Smooth muscle cell (in vitro differentiated cells): ENCODE measurements around the gene MYL12B. TPM values are rescaled to one million over a fixed set of nuclear protein-coding genes. Genes with fewer than 3 reads are reported as not detected.
A peak's percentile ranks its signal among the peaks of the same experiment; 100 is the strongest.

Experiments
- DNase-seq: peaks from one replicate; lab custom pipeline; 2025; ENCODE audit not compliant: unreplicated experiment; lab: John Stamatoyannopoulos, UW
- H2AFZ ChIP-seq: fragments of 200-600 bp; sonication (generic); 2 replicates; pipeline ENCODE4 v1.6.0; 2016; ENCODE audit warnings: antibody characterized with exemption, low read depth, mild to moderate bottlenecking
- H3F3A ChIP-seq: fragments of 200-600 bp; sonication (generic); 2 replicates; pipeline ENCODE4 v1.6.0; 2017; ENCODE audit warnings: antibody characterized with exemption, low read depth
- H3K27ac ChIP-seq: fragments of 200-600 bp; sonication (generic); 2 replicates; pipeline ENCODE4 v1.5.1; 2016; ENCODE audit warnings: low read depth, mild to moderate bottlenecking
- H3K27me3 ChIP-seq: fragments of 200-600 bp; sonication (generic); 2 replicates; pipeline ENCODE4 v1.6.1; 2016; ENCODE audit warnings: low read depth, mild to moderate bottlenecking
- H3K36me3 ChIP-seq: fragments of 200-600 bp; sonication (generic); 2 replicates; pipeline ENCODE4 v1.5.1; 2016; ENCODE audit warnings: low read depth
- H3K4me1 ChIP-seq: fragments of 200-600 bp; sonication (generic); 2 replicates; pipeline ENCODE4 v1.5.1; 2016; ENCODE audit warnings: low read depth
- H3K4me2 ChIP-seq: fragments of 200-600 bp; sonication (generic); 2 replicates; pipeline ENCODE4 v1.6.0; 2016; ENCODE audit warnings: mild to moderate bottlenecking
- H3K4me3 ChIP-seq: fragments of 200-600 bp; sonication (generic); 2 replicates; pipeline ENCODE4 v1.5.1; 2016; ENCODE audit warnings: mild to moderate bottlenecking
- H3K79me2 ChIP-seq: fragments of 200-600 bp; sonication (generic); 2 replicates; pipeline ENCODE4 v1.6.0; 2016; ENCODE audit warnings: low read depth, mild to moderate bottlenecking
- H3K9ac ChIP-seq: fragments of 200-600 bp; sonication (generic); 2 replicates; pipeline ENCODE4 v1.6.0; 2016; ENCODE audit warnings: low read depth
- H3K9me3 ChIP-seq: fragments of 200-600 bp; sonication (generic); replicated peaks from 2 replicates; pipeline ENCODE4 v1.5.1; 2016; ENCODE audit warnings: low read depth
- H4K20me1 ChIP-seq: fragments of 200-600 bp; sonication (generic); 2 replicates; pipeline ENCODE4 v1.6.0; 2016; ENCODE audit warnings: low read depth
- CTCF ChIP-seq: fragments of 200-600 bp; sonication (generic); IDR thresholded peaks from 2 replicates; pipeline ENCODE4 v1.5.1; 2017; ENCODE audit warnings: borderline replicate concordance, mild to moderate bottlenecking, antibody characterized with exemption; ENCODE audit not compliant: insufficient read depth, poor library complexity, severe bottlenecking
- whole genome bisulfite sequencing: methylation state at CpG from one replicate; pipeline ENCODE4 v1.1.7; 2016; ENCODE audit warnings: low lambda C conversion rate; 5-methylcytosine and 5-hydroxymethylcytosine counted together
- polyA plus RNA-seq: library from polyadenylated mRNA; unstranded; fragments of >200 nt; fragmentation: Nextera tagmentation; extraction: Ambion mirVana; gene quantifications from 2 replicates; pipeline ENCODE4 v1.2.1, GENCODE V29; 2016
- total RNA-seq: library from RNA; depleted of rRNA; stranded (reverse); fragments of >200 nt; gene quantifications from 2 replicates; pipeline ENCODE4 v1.2.3, GENCODE V29; 2014

Gene MYL12B
- total and polyA plus RNA-seq, 2 experiments from 2014 or later, result 368 to 498 TPM

GRCh38 chr18:3251963-3252277 is 10.0 kb upstream of the MYL12B start:
- H3K4me3 ChIP-seq, result no peak overlapping the region

GRCh38 chr18:3252843-3253242 is 9.1 kb upstream of the MYL12B start:
- peak overlapping the region; percentile 89 for H3K27ac ChIP-seq
- peaks cover 2% of the 10 kb centered on the region for H3K36me3 ChIP-seq
- TF ChIP-seq CTCF, result no peak
- H3K4me3 ChIP-seq, result no peak overlapping the region
- no peaks in the 10 kb centered on the region for H3K9me3 ChIP-seq
- H3F3A ChIP-seq, result peaks cover 40% of the 10 kb centered on the region
- H3K4me2 ChIP-seq, result peak overlapping the region; percentile 89
- H3K4me1 ChIP-seq, result peaks cover 34% of the 10 kb centered on the region
- no peak for DNase-seq
- H3K9ac ChIP-seq, result no peak overlapping the region
- H2AFZ ChIP-seq, result no peak overlapping the region
- 100% methylated on average over 1 of the region's 1 CpG for WGBS
- no peaks in the 10 kb centered on the region for H3K27me3 ChIP-seq
- peaks cover 83% of the 10 kb centered on the region for H3K79me2 ChIP-seq
- peaks cover 88% of the 10 kb centered on the region for H4K20me1 ChIP-seq

More at GRCh38 chr18:3251963-3252277, 10.0 kb upstream of the MYL12B start:
- peak overlapping the region; percentile 89 for H3K4me2 ChIP-seq
- peak overlapping the region; percentile 89 for H3K27ac ChIP-seq
- peaks cover 33% of the 10 kb centered on the region for H3F3A ChIP-seq
- no peaks in the 10 kb centered on the region for H3K27me3 ChIP-seq
- peaks cover 86% of the 10 kb centered on the region for H4K20me1 ChIP-seq
- no peak overlapping the region for H2AFZ ChIP-seq
- H3K9me3 ChIP-seq, result no peaks in the 10 kb centered on the region
- no peaks in the 10 kb centered on the region for H3K36me3 ChIP-seq
- no peak overlapping the region for H3K9ac ChIP-seq
- H3K79me2 ChIP-seq, result peaks cover 82% of the 10 kb centered on the region
- TF ChIP-seq CTCF, result no peak
- peaks cover 33% of the 10 kb centered on the region for H3K4me1 ChIP-seq
- no peak for DNase-seq
- WGBS, result 67% methylated on average over 3 of the region's 3 CpGs

GRCh38 chr18:3254725-3255124 is 7.2 kb upstream of the MYL12B start:
- Histone ChIP-seq H2AFZ (no peak overlapping the region), H3K4me1 (peaks cover 26% of the 10 kb centered on the region), H3K27ac (peak overlapping the region; percentile 89), H3K4me2 (no peak overlapping the region), H3K27me3 (no peaks in the 10 kb centered on the region), H3K4me3 (no peak overlapping the region), H3F3A (peaks cover 57% of the 10 kb centered on the region), H3K79me2 (peaks cover 74% of the 10 kb centered on the region), H4K20me1 (peaks cover 72% of the 10 kb centered on the region), H3K36me3 (peaks cover 3% of the 10 kb centered on the region), H3K9me3 (no peaks in the 10 kb centered on the region), H3K9ac (no peak overlapping the region)
- DNase-seq, result no peak
- WGBS, result 96% methylated on average over 4 of the region's 4 CpGs
- no peak for TF ChIP-seq CTCF

GRCh38 chr18:3255611-3256165 is 6.2 kb upstream of the MYL12B start:
- peak overlapping the region; percentile 31 for H3K9ac ChIP-seq
- H3K4me3 ChIP-seq, result no peak overlapping the region
- H3K27ac ChIP-seq, result peak overlapping the region; percentile 89
- no peaks in the 10 kb centered on the region for H3K9me3 ChIP-seq
- H3K4me1 ChIP-seq, result peaks cover 22% of the 10 kb centered on the region
- H3K27me3 ChIP-seq, result no peaks in the 10 kb centered on the region
- H4K20me1 ChIP-seq, result peaks cover 63% of the 10 kb centered on the region
- no peak overlapping the region for H2AFZ ChIP-seq
- WGBS, result 93% methylated on average over 5 of the region's 5 CpGs
- H3F3A ChIP-seq, result peaks cover 63% of the 10 kb centered on the region
- peaks cover 68% of the 10 kb centered on the region for H3K79me2 ChIP-seq
- no peak for DNase-seq
- no peak overlapping the region for H3K4me2 ChIP-seq
- H3K36me3 ChIP-seq, result peaks cover 3% of the 10 kb centered on the region
- no peak for TF ChIP-seq CTCF
